Measurements from ENCODE around the gene ODF2.

- TF ChIP-seq CTCF (IDR thresholded peaks at IDR 0.05) (no peak), POLR2A (IDR thresholded peaks at IDR 0.05) (no peak)
Measured at GRCh38 chr9:128414461-128414860, 41.3 kb upstream of the ODF2 start.

All from thyroid gland (tissue), 4 donors.